Measurements from ENCODE around the gene ATP2B3. TPM values are rescaled to one million over a fixed set of nuclear protein-coding genes. Genes with fewer than 3 reads are reported as not detected.

Gene ATP2B3
- total RNA-seq, 2 experiments from 2014 or later = not detected

DNA sequence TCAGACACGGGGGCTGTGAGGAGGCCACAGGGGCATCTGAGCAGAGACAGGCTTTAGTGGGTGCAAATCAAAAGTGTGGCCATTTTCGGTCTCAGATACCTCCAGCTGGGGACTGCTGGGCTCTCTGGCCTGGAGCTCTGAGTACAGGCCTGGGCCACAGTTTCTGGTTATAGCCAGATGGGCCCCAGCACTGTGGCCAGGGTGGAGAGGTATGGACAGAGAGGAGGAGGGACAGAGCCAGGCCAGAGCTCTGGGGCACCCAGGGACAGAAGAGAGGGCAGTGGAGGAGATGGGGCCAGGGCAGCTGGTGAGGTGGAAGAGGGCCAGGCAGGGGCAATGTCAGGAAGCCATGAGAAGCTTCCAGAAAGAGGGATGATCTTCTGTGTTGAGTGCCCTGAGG is 61.4 kb downstream of the ATP2B3 start:
- ChIA-PET POLR2A (no interaction called here), CTCF (no interaction called here)
- Mint-ChIP-seq H3K4me3 (no peak overlapping the region), H3K27me3 (no peaks in the 10 kb centered on the region), H3K4me1 (peaks cover 17% of the 10 kb centered on the region), H3K27ac (no peak overlapping the region), H3K9me3 (ENCODE audit: low read depth) (no peaks in the 10 kb centered on the region), H3K36me3 (ENCODE audit: low read depth) (peaks cover 4% of the 10 kb centered on the region)
- ATAC-seq (no peak), DNase-seq (no peak)
- intact Hi-C loops (cut with DNase I, micrococcal nuclease) = no loop called here

GRCh38 chrX:153580700-153581386 is 63.4 kb downstream of the ATP2B3 start:
- DNase-seq = peak; percentile 20
- intact Hi-C loops (cut with DNase I, micrococcal nuclease) = no loop called here
- Mint-ChIP-seq H3K4me3 (no peak overlapping the region), H3K27me3 (no peaks in the 10 kb centered on the region), H3K27ac (no peak overlapping the region), H3K9me3 (ENCODE audit: low read depth) (no peaks in the 10 kb centered on the region), H3K36me3 (ENCODE audit: low read depth) (peaks cover 5% of the 10 kb centered on the region), H3K4me1 (peaks cover 19% of the 10 kb centered on the region)
- no peak for ATAC-seq
- POLR2A ChIA-PET = no interaction called here
- CTCF ChIA-PET = no interaction called here

DNA sequence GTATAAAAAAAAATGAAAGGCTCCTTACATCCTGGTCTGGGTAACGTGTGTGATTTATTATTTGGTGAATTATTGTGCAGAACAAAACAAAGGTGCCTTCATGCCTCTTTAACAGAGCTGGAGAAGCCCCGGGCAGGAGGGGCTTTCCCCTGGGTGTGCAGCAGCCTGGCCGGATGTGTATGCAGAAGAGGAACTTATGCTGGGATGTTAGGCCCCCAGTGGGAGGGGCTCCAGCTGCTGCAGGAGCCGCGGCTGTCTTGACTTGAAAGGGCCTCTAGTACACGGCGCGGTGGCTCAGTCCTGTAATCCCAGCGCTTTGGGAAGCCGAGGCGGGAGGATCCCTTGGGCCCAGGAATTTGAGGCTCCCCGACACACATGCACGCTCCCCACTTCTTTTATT is 65.5 kb downstream of the ATP2B3 start:
- intact Hi-C loops (cut with DNase I, micrococcal nuclease) = loop anchor here (1.0 to 2.0 kb wide), 2 partner anchors 14 to 16 kb away; partner anchors contain the start of gene CCNQ (in 1 of the 2)
- DNase-seq (peak; percentile 81), ATAC-seq (peak; percentile 100)
- Mint-ChIP-seq H3K27ac (peak overlapping the region; percentile 51), H3K4me3 (peak overlapping the region; percentile 10), H3K27me3 (no peaks in the 10 kb centered on the region), H3K36me3 (ENCODE audit: low read depth) (peaks cover 7% of the 10 kb centered on the region), H3K4me1 (peaks cover 19% of the 10 kb centered on the region), H3K9me3 (ENCODE audit: low read depth) (no peaks in the 10 kb centered on the region)
- ChIA-PET POLR2A (interaction anchor here (0.5 kb wide), 1 partner anchor 86 kb away, joined by 3 read pairs; no protein-coding TSS in a partner anchor), CTCF (interaction anchor here (0.7 to 1.2 kb wide), 3 partner anchors 17 to 76 kb away, joined by 3 to 5 read pairs (median 3); no protein-coding TSS in a partner anchor)

GRCh38 chrX:153583433-153583832 is 66.0 kb downstream of the ATP2B3 start:
- H3K27me3 Mint-ChIP-seq = no peaks in the 10 kb centered on the region
- intact Hi-C loops (cut with DNase I, micrococcal nuclease) = loop anchor here (1.0 to 2.0 kb wide), 2 partner anchors 13 to 16 kb away; partner anchors contain the start of gene CCNQ (in 1 of the 2)

GRCh38 chrX:153585827-153586226 is 68.4 kb downstream of the ATP2B3 start:
- ChIA-PET CTCF (no interaction called here), POLR2A (interaction anchor here (0.6 kb wide), 1 partner anchor 13 kb away, joined by 5 read pairs; no protein-coding TSS in a partner anchor)
- no peak for ATAC-seq
- H3K4me1 Mint-ChIP-seq = peaks cover 19% of the 10 kb centered on the region
- H3K27ac Mint-ChIP-seq = no peak overlapping the region
- H3K9me3 Mint-ChIP-seq (ENCODE audit: low read depth) = no peaks in the 10 kb centered on the region
- no peak for DNase-seq
- H3K4me3 Mint-ChIP-seq = no peak overlapping the region
- H3K27me3 Mint-ChIP-seq = no peaks in the 10 kb centered on the region
- intact Hi-C loops (cut with DNase I, micrococcal nuclease) = no loop called here
- H3K36me3 Mint-ChIP-seq (ENCODE audit: low read depth) = peaks cover 11% of the 10 kb centered on the region

More at GRCh38 chrX:153583433-153583832, 66.0 kb downstream of the ATP2B3 start:
- POLR2A ChIA-PET = interaction anchor here (0.5 kb wide), 1 partner anchor 86 kb away, joined by 3 read pairs; no protein-coding TSS in a partner anchor
- Mint-ChIP-seq H3K4me1 (peaks cover 19% of the 10 kb centered on the region), H3K27ac (peak overlapping the region; percentile 19), H3K9me3 (ENCODE audit: low read depth) (no peaks in the 10 kb centered on the region), H3K36me3 (ENCODE audit: low read depth) (peaks cover 11% of the 10 kb centered on the region), H3K4me3 (no peak overlapping the region)
- CTCF ChIA-PET = interaction anchor here (1.0 kb wide), 1 partner anchor 29 kb away, joined by 3 read pairs; no protein-coding TSS in a partner anchor
- ATAC-seq (no peak), DNase-seq (no peak)

GRCh38 chrX:153587342-153587741 is 69.9 kb downstream of the ATP2B3 start:
- peaks cover 17% of the 10 kb centered on the region for H3K4me1 Mint-ChIP-seq
- H3K36me3 Mint-ChIP-seq (ENCODE audit: low read depth) = peaks cover 13% of the 10 kb centered on the region
- no peak overlapping the region for H3K27ac Mint-ChIP-seq
- CTCF ChIA-PET = no interaction called here
- H3K9me3 Mint-ChIP-seq (ENCODE audit: low read depth) = no peaks in the 10 kb centered on the region
- intact Hi-C loops (cut with DNase I, micrococcal nuclease) = no loop called here
- POLR2A ChIA-PET = no interaction called here
- ATAC-seq (no peak), DNase-seq (no peak)
- no peaks in the 10 kb centered on the region for H3K27me3 Mint-ChIP-seq
- H3K4me3 Mint-ChIP-seq = no peak overlapping the region

GRCh38 chrX:153588021-153588781 is 70.8 kb downstream of the ATP2B3 start:
- no peaks in the 10 kb centered on the region for H3K27me3 Mint-ChIP-seq
- CTCF ChIA-PET = interaction anchor here (0.5 kb wide), 1 partner anchor 80 kb away, joined by 3 read pairs; no protein-coding TSS in a partner anchor
- no peak overlapping the region for H3K4me3 Mint-ChIP-seq
- no peak overlapping the region for H3K27ac Mint-ChIP-seq
- no peaks in the 10 kb centered on the region for H3K9me3 Mint-ChIP-seq (ENCODE audit: low read depth)
- DNase-seq = no peak
- POLR2A ChIA-PET = no interaction called here
- H3K4me1 Mint-ChIP-seq = peaks cover 9% of the 10 kb centered on the region
- no peak for ATAC-seq
- intact Hi-C loops (cut with DNase I, micrococcal nuclease) = no loop called here
- peaks cover 14% of the 10 kb centered on the region for H3K36me3 Mint-ChIP-seq (ENCODE audit: low read depth)

- Mint-ChIP-seq H3K4me1 (peaks cover 1% of the 10 kb centered on the region), H3K4me3 (no peak overlapping the region), H3K9me3 (ENCODE audit: low read depth) (no peaks in the 10 kb centered on the region), H3K27ac (no peak overlapping the region), H3K27me3 (no peaks in the 10 kb centered on the region), H3K36me3 (ENCODE audit: low read depth) (peaks cover 10% of the 10 kb centered on the region)
- no peak for ATAC-seq
- ChIA-PET POLR2A (no interaction called here), CTCF (no interaction called here)
- DNase-seq = no peak
- intact Hi-C loops (cut with DNase I, micrococcal nuclease) = no loop called here
Observed at GRCh38 chrX:153588782-153589446, 71.5 kb downstream of the ATP2B3 start.

- ChIA-PET CTCF (interaction anchor here (0.9 kb wide), 1 partner anchor 20 kb away, joined by 3 read pairs; no protein-coding TSS in a partner anchor), POLR2A (no interaction called here)
- no peak for ATAC-seq
- H3K4me3 Mint-ChIP-seq = no peak overlapping the region
- peaks cover 2% of the 10 kb centered on the region for H3K4me1 Mint-ChIP-seq
- H3K27me3 Mint-ChIP-seq = no peaks in the 10 kb centered on the region
- H3K27ac Mint-ChIP-seq = no peak overlapping the region
- peaks cover 15% of the 10 kb centered on the region for H3K36me3 Mint-ChIP-seq (ENCODE audit: low read depth)
- no peaks in the 10 kb centered on the region for H3K9me3 Mint-ChIP-seq (ENCODE audit: low read depth)
- intact Hi-C loops (cut with DNase I, micrococcal nuclease) = no loop called here
- DNase-seq = no peak
Observed at GRCh38 chrX:153590961-153591956, 73.8 kb downstream of the ATP2B3 start.

GRCh38 chrX:153592091-153592833 is 74.8 kb downstream of the ATP2B3 start:
- ChIA-PET CTCF (interaction anchor here (0.5 to 0.9 kb wide), 3 partner anchors 11 to 1155 kb away, joined by 3 read pairs; no protein-coding TSS in a partner anchor), POLR2A (no interaction called here)
- ATAC-seq (no peak), DNase-seq (no peak)
- Mint-ChIP-seq H3K27me3 (no peaks in the 10 kb centered on the region), H3K9me3 (ENCODE audit: low read depth) (no peaks in the 10 kb centered on the region), H3K4me1 (peaks cover 9% of the 10 kb centered on the region), H3K36me3 (ENCODE audit: low read depth) (peaks cover 14% of the 10 kb centered on the region), H3K27ac (no peak overlapping the region), H3K4me3 (no peak overlapping the region)
- intact Hi-C loops (cut with DNase I, micrococcal nuclease) = no loop called here

All from activated CD4-positive, alpha-beta T cell treated with anti-CD3 and anti-CD28 coated beads for 36 hours (primary cell).